Measurements from ENCODE around the gene CEP72. TPM values are rescaled to one million over a fixed set of nuclear protein-coding genes. Genes with fewer than 3 reads are reported as not detected.
A peak's percentile ranks its signal among the peaks of the same experiment; 100 is the strongest.

CEP72 gene
- total RNA-seq, 1 donor from 2014 or later: 11.9 TPM

- DNase-seq (ENCODE audit: low spot score): no peak
- H3K27ac Mint-ChIP-seq (ENCODE audit: unreplicated experiment): no peak overlapping the region
- peaks cover 17% of the 10 kb centered on the region for H3K27me3 Mint-ChIP-seq (ENCODE audit: unreplicated experiment)
- no peak overlapping the region for H3K4me3 Mint-ChIP-seq (ENCODE audit: unreplicated experiment)
- no peak for TF ChIP-seq CTCF (IDR thresholded peaks at IDR 0.05; ENCODE audit: unreplicated experiment)
- H3K4me1 Mint-ChIP-seq (ENCODE audit: unreplicated experiment): peaks cover 5% of the 10 kb centered on the region
- H3K36me3 Mint-ChIP-seq (ENCODE audit: low read depth, unreplicated experiment): peaks cover 10% of the 10 kb centered on the region
- H3K9me3 Mint-ChIP-seq (ENCODE audit: unreplicated experiment): no peaks in the 10 kb centered on the region
Observed at GRCh38 chr5:608429-609370, 3.4 kb upstream of the CEP72 start.

GRCh38 chr5:609506-609905, 2.6 kb upstream of the CEP72 start:
- peaks cover 7% of the 10 kb centered on the region for H3K4me1 Mint-ChIP-seq (ENCODE audit: unreplicated experiment)
- no peak for TF ChIP-seq CTCF (IDR thresholded peaks at IDR 0.05; ENCODE audit: unreplicated experiment)
- H3K36me3 Mint-ChIP-seq (ENCODE audit: low read depth, unreplicated experiment): peaks cover 15% of the 10 kb centered on the region
- DNase-seq (ENCODE audit: low spot score): no peak
- no peaks in the 10 kb centered on the region for H3K9me3 Mint-ChIP-seq (ENCODE audit: unreplicated experiment)
- H3K27ac Mint-ChIP-seq (ENCODE audit: unreplicated experiment): no peak overlapping the region
- H3K4me3 Mint-ChIP-seq (ENCODE audit: unreplicated experiment): no peak overlapping the region
- H3K27me3 Mint-ChIP-seq (ENCODE audit: unreplicated experiment): peaks cover 17% of the 10 kb centered on the region

- H3K4me1 Mint-ChIP-seq (ENCODE audit: unreplicated experiment): peaks cover 7% of the 10 kb centered on the region
- peak overlapping the region; percentile 76 for H3K4me3 Mint-ChIP-seq (ENCODE audit: unreplicated experiment)
- H3K27me3 Mint-ChIP-seq (ENCODE audit: unreplicated experiment): peaks cover 17% of the 10 kb centered on the region
- H3K36me3 Mint-ChIP-seq (ENCODE audit: low read depth, unreplicated experiment): peaks cover 19% of the 10 kb centered on the region
- no peak for DNase-seq (ENCODE audit: low spot score)
- no peak overlapping the region for H3K27ac Mint-ChIP-seq (ENCODE audit: unreplicated experiment)
- TF ChIP-seq CTCF (IDR thresholded peaks at IDR 0.05; ENCODE audit: unreplicated experiment): no peak
- H3K9me3 Mint-ChIP-seq (ENCODE audit: unreplicated experiment): no peaks in the 10 kb centered on the region
Observed at GRCh38 chr5:610011-610743, 2.0 kb upstream of the CEP72 start.

- H3K27me3 Mint-ChIP-seq (ENCODE audit: unreplicated experiment): peaks cover 17% of the 10 kb centered on the region
- peaks cover 19% of the 10 kb centered on the region for H3K36me3 Mint-ChIP-seq (ENCODE audit: low read depth, unreplicated experiment)
Observed at GRCh38 chr5:610744-611730, 1.1 kb upstream of the CEP72 start.

More at GRCh38 chr5:610744-611730, 1.1 kb upstream of the CEP72 start:
- no peaks in the 10 kb centered on the region for H3K9me3 Mint-ChIP-seq (ENCODE audit: unreplicated experiment)
- TF ChIP-seq CTCF (IDR thresholded peaks at IDR 0.05; ENCODE audit: unreplicated experiment): no peak
- DNase-seq (ENCODE audit: low spot score): no peak
- H3K4me1 Mint-ChIP-seq (ENCODE audit: unreplicated experiment): peaks cover 7% of the 10 kb centered on the region
- no peak overlapping the region for H3K27ac Mint-ChIP-seq (ENCODE audit: unreplicated experiment)
- peak overlapping the region; percentile 86 for H3K4me3 Mint-ChIP-seq (ENCODE audit: unreplicated experiment)

Data from endothelial cell (in vitro differentiated cells).